ENCODE measurements around the gene FARP1. TPM values are rescaled to one million over a fixed set of nuclear protein-coding genes. Genes with fewer than 3 reads are reported as not detected.

Gene FARP1
- total RNA-seq, 1 donor = 0.42 TPM

DNA sequence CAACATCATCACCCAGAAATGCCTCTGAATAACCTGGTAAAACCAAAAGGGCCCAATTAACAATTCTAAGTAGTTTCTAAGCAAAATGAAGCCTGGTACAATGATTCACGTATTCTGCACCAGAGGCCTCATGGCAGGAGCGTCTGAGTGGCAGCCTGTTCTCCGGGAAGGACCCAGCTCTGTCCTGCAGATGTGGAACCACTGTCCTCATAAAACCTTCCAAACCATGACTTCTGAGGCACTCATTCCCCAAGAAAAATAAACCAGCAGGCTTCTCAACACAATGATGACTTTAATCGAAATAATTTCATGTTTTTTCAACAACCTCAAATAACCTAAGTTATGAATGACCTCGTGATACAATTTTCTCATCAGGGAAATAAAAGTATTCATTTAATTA, 344.1 kb downstream of the FARP1 start:
- Histone ChIP-seq H3K9me3 (ENCODE audit: low read depth, low read length) (no peaks in the 10 kb centered on the region), H3K4me3 (ENCODE audit: low read length) (no peak overlapping the region), H3K4me1 (ENCODE audit: insufficient read depth, low read length) (peaks cover 73% of the 10 kb centered on the region), H3K27me3 (ENCODE audit: insufficient read depth, low read length) (no peaks in the 10 kb centered on the region)

DNA sequence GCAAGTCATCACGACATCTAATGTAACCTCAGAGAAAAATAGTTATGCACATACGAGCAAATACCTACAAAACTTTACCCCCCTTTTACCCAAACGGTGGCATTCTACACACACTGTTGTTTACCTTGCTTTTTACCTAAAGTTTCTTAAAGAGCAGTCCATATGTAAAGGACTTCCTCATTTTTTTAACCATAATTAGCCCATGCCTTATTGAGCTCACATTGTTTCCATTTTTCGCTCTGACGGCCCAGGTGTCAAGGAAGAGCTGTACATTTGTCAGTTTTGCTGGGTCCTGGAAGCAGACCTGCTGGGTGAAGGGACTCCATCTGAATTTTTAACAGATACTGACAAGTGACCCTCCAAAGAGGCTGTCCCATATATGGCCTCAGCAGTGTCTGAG, 344.6 kb downstream of the FARP1 start:
- Histone ChIP-seq H3K4me1 (ENCODE audit: insufficient read depth, low read length) (peaks cover 78% of the 10 kb centered on the region), H3K9me3 (ENCODE audit: low read depth, low read length) (no peaks in the 10 kb centered on the region), H3K27me3 (ENCODE audit: insufficient read depth, low read length) (no peaks in the 10 kb centered on the region), H3K4me3 (ENCODE audit: low read length) (no peak overlapping the region)

- Histone ChIP-seq H3K4me3 (ENCODE audit: low read length) (no peak overlapping the region), H3K4me1 (ENCODE audit: insufficient read depth, low read length) (peaks cover 75% of the 10 kb centered on the region), H3K9me3 (ENCODE audit: low read depth, low read length) (no peaks in the 10 kb centered on the region), H3K27me3 (ENCODE audit: insufficient read depth, low read length) (no peaks in the 10 kb centered on the region)
These were observed 345.8 kb downstream of the FARP1 start for GRCh38 chr13:98488736-98489135.

GRCh38 chr13:98489446-98490194, 346.7 kb downstream of the FARP1 start:
- Histone ChIP-seq H3K9me3 (ENCODE audit: low read depth, low read length) (no peaks in the 10 kb centered on the region), H3K4me3 (ENCODE audit: low read length) (no peak overlapping the region), H3K4me1 (ENCODE audit: insufficient read depth, low read length) (peaks cover 66% of the 10 kb centered on the region), H3K27me3 (ENCODE audit: insufficient read depth, low read length) (no peaks in the 10 kb centered on the region)

DNA sequence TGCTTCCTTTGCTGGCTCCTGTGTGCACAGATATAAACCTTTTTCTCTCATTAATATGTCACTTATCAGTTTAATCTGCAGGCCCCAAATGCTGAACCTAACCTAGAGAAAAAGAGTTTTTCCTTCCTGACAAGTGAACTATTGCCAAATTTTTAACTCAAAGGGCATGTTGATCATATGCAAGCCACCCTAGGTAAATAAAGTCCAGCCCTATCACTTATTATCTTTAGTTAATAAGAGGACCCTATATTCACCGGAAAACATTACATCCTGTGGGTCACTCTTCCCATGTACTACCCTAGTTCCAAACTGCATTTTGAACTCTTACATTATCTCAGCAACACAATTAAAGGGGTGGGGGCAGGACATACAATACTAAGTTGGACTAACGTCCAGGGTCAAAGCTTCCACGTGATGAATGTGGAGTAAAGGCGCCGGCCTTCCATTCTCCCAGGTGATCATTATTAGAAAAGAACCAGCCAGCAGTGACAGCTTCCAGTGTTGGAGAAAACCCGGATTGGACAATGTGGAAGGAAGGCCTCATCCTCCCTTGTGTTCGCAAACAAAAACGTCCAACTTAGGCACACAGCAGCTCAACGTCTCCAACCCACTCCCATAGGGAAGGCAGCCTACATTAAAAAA, 347.4 kb downstream of the FARP1 start:
- no peaks in the 10 kb centered on the region for H3K27me3 ChIP-seq (ENCODE audit: insufficient read depth, low read length)
- H3K4me1 ChIP-seq (ENCODE audit: insufficient read depth, low read length) = peaks cover 59% of the 10 kb centered on the region
- H3K9me3 ChIP-seq (ENCODE audit: low read depth, low read length) = no peaks in the 10 kb centered on the region
- H3K4me3 ChIP-seq (ENCODE audit: low read length) = no peak overlapping the region

- Histone ChIP-seq H3K27me3 (ENCODE audit: insufficient read depth, low read length) (no peaks in the 10 kb centered on the region), H3K4me1 (ENCODE audit: insufficient read depth, low read length) (peaks cover 56% of the 10 kb centered on the region), H3K4me3 (ENCODE audit: low read length) (no peak overlapping the region), H3K9me3 (ENCODE audit: low read depth, low read length) (no peaks in the 10 kb centered on the region)
These were observed 348.0 kb downstream of the FARP1 start for GRCh38 chr13:98490866-98491265.

GRCh38 chr13:98492335-98493041, 349.6 kb downstream of the FARP1 start:
- no peak overlapping the region for H3K4me3 ChIP-seq (ENCODE audit: low read length)
- no peaks in the 10 kb centered on the region for H3K27me3 ChIP-seq (ENCODE audit: insufficient read depth, low read length)
- H3K9me3 ChIP-seq (ENCODE audit: low read depth, low read length) = no peaks in the 10 kb centered on the region
- H3K4me1 ChIP-seq (ENCODE audit: insufficient read depth, low read length) = peaks cover 56% of the 10 kb centered on the region

DNA sequence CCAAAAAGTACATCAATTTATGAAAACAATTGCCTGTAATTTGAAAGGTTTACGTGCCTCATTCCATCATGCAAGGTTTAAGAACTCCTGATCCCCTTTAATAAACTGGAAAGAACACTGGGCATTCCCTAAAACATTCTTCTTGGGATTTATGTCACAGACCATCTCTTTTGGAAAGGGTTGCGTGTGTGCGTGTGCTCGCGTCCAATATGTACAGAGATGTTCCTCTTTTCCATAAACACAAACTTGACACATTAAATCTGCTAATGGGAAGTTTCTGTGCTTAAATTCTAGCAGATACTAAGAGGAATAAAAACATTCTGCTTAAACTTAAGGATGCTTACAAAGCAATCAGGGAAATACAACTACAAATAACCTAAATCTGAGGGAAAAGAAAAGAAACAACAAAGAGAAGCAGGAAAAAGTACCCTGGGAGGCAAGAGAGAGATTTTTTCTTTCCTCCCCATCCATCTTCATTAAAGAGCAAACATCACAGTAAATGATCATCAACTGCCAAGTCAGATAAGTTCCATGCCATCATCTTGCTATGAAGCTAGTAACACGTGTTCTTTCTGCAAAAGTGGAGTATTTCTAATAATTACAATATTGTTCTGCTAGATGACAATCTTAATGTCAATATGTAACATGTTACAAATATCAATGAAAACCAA, 350.3 kb downstream of the FARP1 start:
- no peaks in the 10 kb centered on the region for H3K9me3 ChIP-seq (ENCODE audit: low read depth, low read length)
- no peaks in the 10 kb centered on the region for H3K27me3 ChIP-seq (ENCODE audit: insufficient read depth, low read length)
- no peak overlapping the region for H3K4me3 ChIP-seq (ENCODE audit: low read length)
- peaks cover 53% of the 10 kb centered on the region for H3K4me1 ChIP-seq (ENCODE audit: insufficient read depth, low read length)

DNA sequence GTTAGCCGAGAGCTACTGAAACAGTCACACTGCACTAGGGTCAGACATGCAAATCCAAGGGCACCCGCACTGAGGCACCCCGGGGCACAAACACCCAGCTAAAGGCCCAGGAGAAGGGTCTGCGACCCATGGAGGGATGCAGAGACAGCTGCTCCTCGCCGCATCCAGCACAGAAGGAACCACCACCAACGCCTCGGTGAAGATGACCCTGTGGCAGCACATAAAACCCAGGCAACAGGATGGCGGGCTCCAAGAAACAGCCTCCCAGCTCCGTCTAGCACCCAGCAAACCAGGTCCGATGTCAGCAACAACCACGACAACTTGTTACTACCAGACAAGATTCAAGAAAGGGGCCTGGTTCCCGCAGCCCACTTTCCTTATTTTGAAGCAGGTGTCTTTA, 351.9 kb downstream of the FARP1 start:
- no peaks in the 10 kb centered on the region for H3K9me3 ChIP-seq (ENCODE audit: low read depth, low read length)
- no peak overlapping the region for H3K4me3 ChIP-seq (ENCODE audit: low read length)
- peaks cover 39% of the 10 kb centered on the region for H3K4me1 ChIP-seq (ENCODE audit: insufficient read depth, low read length)
- H3K27me3 ChIP-seq (ENCODE audit: insufficient read depth, low read length) = no peaks in the 10 kb centered on the region

GRCh38 chr13:98495627-98496478, 353.0 kb downstream of the FARP1 start:
- H3K4me3 ChIP-seq (ENCODE audit: low read length) = no peak overlapping the region

DNA sequence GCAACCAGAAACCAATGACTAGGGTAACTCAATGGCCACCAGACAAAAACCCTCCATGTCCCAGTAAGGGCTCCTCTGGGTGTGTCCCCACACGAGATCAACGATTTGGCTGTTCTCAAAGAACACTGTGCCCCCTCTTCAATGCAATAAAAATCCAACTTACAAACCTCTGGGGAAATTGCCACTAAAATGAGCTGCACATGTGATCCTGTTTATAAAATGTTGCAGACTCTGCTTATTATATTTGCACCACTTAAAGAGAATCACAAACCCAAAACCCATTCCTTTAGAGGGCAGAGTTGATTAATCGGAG, 353.5 kb downstream of the FARP1 start:
- no peaks in the 10 kb centered on the region for H3K9me3 ChIP-seq (ENCODE audit: low read depth, low read length)
- H3K27me3 ChIP-seq (ENCODE audit: insufficient read depth, low read length) = no peaks in the 10 kb centered on the region
- no peak overlapping the region for H3K4me3 ChIP-seq (ENCODE audit: low read length)
- H3K4me1 ChIP-seq (ENCODE audit: insufficient read depth, low read length) = peaks cover 26% of the 10 kb centered on the region

More at GRCh38 chr13:98495627-98496478, 353.0 kb downstream of the FARP1 start:
- Histone ChIP-seq H3K27me3 (ENCODE audit: insufficient read depth, low read length) (no peaks in the 10 kb centered on the region), H3K9me3 (ENCODE audit: low read depth, low read length) (no peaks in the 10 kb centered on the region), H3K4me1 (ENCODE audit: insufficient read depth, low read length) (peaks cover 30% of the 10 kb centered on the region)

GRCh38 chr13:98496966-98497365, 354.1 kb downstream of the FARP1 start:
- Histone ChIP-seq H3K4me1 (ENCODE audit: insufficient read depth, low read length) (peaks cover 29% of the 10 kb centered on the region), H3K27me3 (ENCODE audit: insufficient read depth, low read length) (no peaks in the 10 kb centered on the region), H3K9me3 (ENCODE audit: low read depth, low read length) (no peaks in the 10 kb centered on the region), H3K4me3 (ENCODE audit: low read length) (no peak overlapping the region)

- no peaks in the 10 kb centered on the region for H3K9me3 ChIP-seq (ENCODE audit: low read depth, low read length)
- H3K27me3 ChIP-seq (ENCODE audit: insufficient read depth, low read length) = no peaks in the 10 kb centered on the region
- H3K4me1 ChIP-seq (ENCODE audit: insufficient read depth, low read length) = peaks cover 42% of the 10 kb centered on the region
- no peak overlapping the region for H3K4me3 ChIP-seq (ENCODE audit: low read length)
These were observed 358.1 kb downstream of the FARP1 start for GRCh38 chr13:98500963-98501421.

Measured in mononuclear cell (primary cell).